ENCODE measurements around the gene SLC19A3. TPM values are rescaled to one million over a fixed set of nuclear protein-coding genes. Genes with fewer than 3 reads are reported as not detected.

Gene SLC19A3
- total and polyA plus RNA-seq, 2 of the 4 experiments (the other 2 are of a cell fraction) = under 0.01 TPM; not detected in 1

DNA sequence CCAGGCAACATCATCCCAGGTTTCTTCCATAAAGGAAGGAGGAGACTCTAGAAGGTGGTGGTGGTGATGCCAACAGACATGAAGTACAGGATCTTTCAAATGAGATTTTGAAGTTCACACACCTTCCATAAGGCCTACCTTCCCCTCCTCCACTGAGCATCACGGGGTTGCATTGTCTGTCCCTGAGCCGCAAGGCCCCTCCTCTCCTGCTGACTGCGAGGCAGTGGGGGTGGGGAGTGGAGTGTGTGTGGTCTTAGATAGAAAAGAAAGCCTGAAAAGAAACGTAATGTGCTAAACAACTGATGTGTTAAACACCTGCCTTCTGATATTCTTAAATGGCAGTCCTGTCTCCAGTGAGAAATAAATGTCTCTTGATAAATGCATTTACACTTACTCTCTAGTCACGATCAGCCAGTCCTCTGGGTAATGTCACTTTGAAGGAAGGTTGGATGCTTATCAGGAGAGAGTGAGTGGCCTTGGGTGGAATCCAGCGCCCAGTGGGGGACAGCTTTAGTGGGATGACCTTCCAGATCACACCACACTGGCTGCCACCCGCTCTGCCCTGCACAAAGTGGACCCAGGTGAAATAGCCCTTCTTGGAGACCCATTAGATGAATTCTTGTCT lies 56.7 kb downstream of the SLC19A3 start:
- no peak overlapping the region for H3K9ac ChIP-seq (ENCODE audit: low read depth, low read length)
- no peak overlapping the region for H2BK120ac ChIP-seq (ENCODE audit: low read depth, low read length)
- intact Hi-C loops (cut with micrococcal nuclease) = no loop called here
- TF ChIP-seq BHLHE40 (IDR thresholded peaks at IDR 0.05; ENCODE audit: low read depth, low read length) = no peak
- TF ChIP-seq, protein P1, sequence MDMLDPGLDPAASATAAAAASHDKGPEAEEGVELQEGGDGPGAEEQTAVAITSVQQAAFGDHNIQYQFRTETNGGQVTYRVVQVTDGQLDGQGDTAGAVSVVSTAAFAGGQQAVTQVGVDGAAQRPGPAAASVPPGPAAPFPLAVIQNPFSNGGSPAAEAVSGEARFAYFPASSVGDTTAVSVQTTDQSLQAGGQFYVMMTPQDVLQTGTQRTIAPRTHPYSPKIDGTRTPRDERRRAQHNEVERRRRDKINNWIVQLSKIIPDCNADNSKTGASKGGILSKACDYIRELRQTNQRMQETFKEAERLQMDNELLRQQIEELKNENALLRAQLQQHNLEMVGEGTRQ (IDR thresholded peaks at IDR 0.05; ENCODE audit: low read depth, low read length) = no peak
- no peak for TF ChIP-seq CEBPB (IDR thresholded peaks at IDR 0.05; ENCODE audit: low read depth, low read length)
- no peak for TF ChIP-seq SMC3 (IDR thresholded peaks at IDR 0.05; ENCODE audit: low read depth, low read length)
- TF ChIP-seq FOS (IDR thresholded peaks at IDR 0.05; ENCODE audit: low read depth, low read length) = no peak
- TF ChIP-seq RCOR1 (IDR thresholded peaks at IDR 0.05; ENCODE audit: insufficient replicate concordance, low read length) = no peak
- TF ChIP-seq CHD1 (IDR thresholded peaks at IDR 0.05; ENCODE audit: low read depth, low read length) = no peak
- no peak for TF ChIP-seq NFE2L2 (IDR thresholded peaks at IDR 0.05; ENCODE audit: low read depth, low read length)
- no peak for TF ChIP-seq MAZ (IDR thresholded peaks at IDR 0.05; ENCODE audit: borderline replicate concordance, low read depth, low read length)
- no peak for TF ChIP-seq RAD21 (IDR thresholded peaks at IDR 0.05; ENCODE audit: low read length)
- TF ChIP-seq MAFK (IDR thresholded peaks at IDR 0.05; ENCODE audit: low read depth, low read length) = no peak
- TF ChIP-seq POLR2A (IDR thresholded peaks at IDR 0.05; ENCODE audit: low read depth, low read length) = no peak
- no peak for TF ChIP-seq RFX5 (IDR thresholded peaks at IDR 0.05; ENCODE audit: low read depth, low read length)
- H4K8ac ChIP-seq (ENCODE audit: low read depth in 2 of 2, low read length in 2 of 2) = no peak overlapping the region
- peaks cover 4% of the 10 kb centered on the region for H3K27me3 ChIP-seq (ENCODE audit: control insufficient read depth, insufficient read depth, low read length)
- no peaks in the 10 kb centered on the region for H3K36me3 ChIP-seq (ENCODE audit: control insufficient read depth, insufficient read depth, low read length)
- no peak overlapping the region for H3K14ac ChIP-seq (replicated peaks; ENCODE audit: low read depth, low read length)
- no peak overlapping the region for H3K23ac ChIP-seq (ENCODE audit: low read depth, low read length)
- WGBS, 2 experiments (ENCODE audit: extremely low coverage in 2 of 2, insufficient read length in 1 of 2) = no CpG with 5 or more reads among the region's 7 CpGs
- CTCF ChIA-PET = no interaction called here
- no peak overlapping the region for H2AK5ac ChIP-seq (ENCODE audit: low read depth, low read length)
- BruUV-seq (replicated peaks) = no TSS peak
- no peaks in the 10 kb centered on the region for H3K4me1 ChIP-seq (ENCODE audit: control insufficient read depth, insufficient read depth, low read length)
- peak overlapping the region; percentile 37 for H2AFZ ChIP-seq (replicated peaks; ENCODE audit: low read length, poor library complexity)
- POLR2A ChIA-PET (ENCODE audit: unreplicated experiment) = no interaction called here
- H3K56ac ChIP-seq (ENCODE audit: extremely low read depth, insufficient read depth, low read length) = no peak overlapping the region
- no peak overlapping the region for H4K5ac ChIP-seq (ENCODE audit: low read depth, low read length)
- H2BK5ac ChIP-seq (ENCODE audit: low read depth, low read length, poor library complexity, severe bottlenecking) = no peak overlapping the region
- H4K20me1 ChIP-seq (ENCODE audit: insufficient read depth, low read length) = no peaks in the 10 kb centered on the region
- no peaks in the 10 kb centered on the region for H3K9me3 ChIP-seq (ENCODE audit: control insufficient read depth, insufficient read depth, low read length)
- no peak overlapping the region for H4K91ac ChIP-seq (ENCODE audit: insufficient read depth, low read depth, low read length)
- no peak overlapping the region for H3K27ac ChIP-seq (ENCODE audit: insufficient read depth, low read length)
- no peaks in the 10 kb centered on the region for H3K9me1 ChIP-seq (ENCODE audit: insufficient read depth, low read length)
- no peak overlapping the region for H2BK15ac ChIP-seq (ENCODE audit: low read depth, low read length)
- H2BK20ac ChIP-seq (ENCODE audit: low read depth, low read length) = no peak overlapping the region
- no peak overlapping the region for H3K4me3 ChIP-seq (ENCODE audit: insufficient read depth, low read depth, low read length)
- H3K79me1 ChIP-seq (ENCODE audit: low read depth in 1 of 2, low read length in 2 of 2) = no peaks in the 10 kb centered on the region
- H3K4me2 ChIP-seq (ENCODE audit: low read depth, low read length) = no peak overlapping the region
- no peak overlapping the region for H3K4ac ChIP-seq (ENCODE audit: low read depth, low read length)
- in situ Hi-C loops (cut with MboI; ENCODE audit: low sequenced_read_pairs) = loop anchor here (10.0 kb wide), 1 partner anchor 224 kb away; no protein-coding TSS in a partner anchor
- ATAC-seq (ENCODE audit: low read depth) = no peak
- H3K18ac ChIP-seq (ENCODE audit: low read depth, low read length) = no peak overlapping the region
- DNase-seq = no peak
- H2AK9ac ChIP-seq (replicated peaks; ENCODE audit: low read depth, low read length, poor library complexity) = no peak overlapping the region
- dilution Hi-C loops (cut with HindIII; ENCODE audit: low sequenced_read_pairs, unreplicated experiment) = no loop called here
